Fibroblast of the aortic adventitia (primary cell): ENCODE results near the gene OR1M1. TPM values are rescaled to one million over a fixed set of nuclear protein-coding genes. Genes with fewer than 3 reads are reported as not detected.

Source experiments
- DNase-seq: peaks from one replicate; pipeline ENCODE4 v3.0.0-alpha.2; 2010; ENCODE audit warnings: low read depth
- H3K4me3 ChIP-seq: 2 replicates; pipeline ENCODE4 v1.5.1; 2011; ENCODE audit warnings: low read depth, mild to moderate bottlenecking, control low read depth, low read length, moderate library complexity
- small RNA-seq: library from RNA; depleted of rRNA; stranded (forward); fragments of <200 nt; gene quantifications from one replicate; pipeline ENCODE3, GENCODE V24; 2012
- total RNA-seq: library from RNA; depleted of rRNA; stranded (reverse); fragments of >200 nt; gene quantifications from 2 replicates; pipeline ENCODE4 v1.2.3, GENCODE V29; 2012; ENCODE audit warnings: low replicate concordance
- TF ChIP-seq, protein P1 (sequence below): IDR thresholded peaks from 2 replicates; pipeline ENCODE4 v1.5.1; 2011; ENCODE audit warnings: mild to moderate bottlenecking, low read length, control low read depth, inconsistent platforms; ENCODE audit not compliant: insufficient read depth

OR1M1 gene
- total RNA-seq, 1 donor = not detected

DNA sequence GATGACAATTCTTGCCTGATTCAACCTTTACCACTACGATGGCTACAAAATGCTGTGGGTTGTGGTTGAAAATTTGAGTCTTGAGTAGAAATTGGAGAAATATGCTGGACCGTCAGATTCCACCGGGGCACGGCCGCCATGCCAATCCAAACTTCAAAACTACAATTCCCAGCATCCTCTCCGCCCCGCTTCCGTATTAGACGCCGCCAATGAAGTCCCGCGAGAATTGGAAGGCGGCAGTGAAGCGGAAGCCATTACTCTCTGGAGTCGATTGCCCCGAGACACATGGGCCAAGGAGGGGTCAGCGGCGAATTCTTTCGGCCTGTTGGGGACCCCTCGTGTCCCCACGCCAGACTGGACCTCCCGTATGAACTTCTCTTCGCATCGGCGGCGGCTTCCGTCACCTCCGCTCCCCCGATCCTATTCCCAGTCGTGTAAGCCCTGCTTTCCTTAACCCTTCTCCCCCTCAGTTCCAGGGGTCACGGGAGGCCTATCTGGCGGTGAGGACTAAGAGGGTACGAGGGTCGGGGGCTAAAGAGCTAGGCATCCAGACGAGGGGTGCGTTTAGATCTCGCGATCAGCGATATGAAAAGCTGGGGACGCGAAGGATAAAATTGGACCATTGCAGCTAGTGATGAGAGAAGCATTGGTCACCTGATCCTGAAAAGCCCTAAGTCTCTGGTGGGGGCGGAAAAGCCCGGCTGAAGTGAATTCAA is 53.5 kb downstream of the OR1M1 start, which contains the start of gene ZNF317:
Gene ZNF317, plus strand, starts transcription at position 239 of the 716 bp plus-strand sequence. CDS start 15,620 bp downstream, outside the sequence.
- TF ChIP-seq, protein P1, sequence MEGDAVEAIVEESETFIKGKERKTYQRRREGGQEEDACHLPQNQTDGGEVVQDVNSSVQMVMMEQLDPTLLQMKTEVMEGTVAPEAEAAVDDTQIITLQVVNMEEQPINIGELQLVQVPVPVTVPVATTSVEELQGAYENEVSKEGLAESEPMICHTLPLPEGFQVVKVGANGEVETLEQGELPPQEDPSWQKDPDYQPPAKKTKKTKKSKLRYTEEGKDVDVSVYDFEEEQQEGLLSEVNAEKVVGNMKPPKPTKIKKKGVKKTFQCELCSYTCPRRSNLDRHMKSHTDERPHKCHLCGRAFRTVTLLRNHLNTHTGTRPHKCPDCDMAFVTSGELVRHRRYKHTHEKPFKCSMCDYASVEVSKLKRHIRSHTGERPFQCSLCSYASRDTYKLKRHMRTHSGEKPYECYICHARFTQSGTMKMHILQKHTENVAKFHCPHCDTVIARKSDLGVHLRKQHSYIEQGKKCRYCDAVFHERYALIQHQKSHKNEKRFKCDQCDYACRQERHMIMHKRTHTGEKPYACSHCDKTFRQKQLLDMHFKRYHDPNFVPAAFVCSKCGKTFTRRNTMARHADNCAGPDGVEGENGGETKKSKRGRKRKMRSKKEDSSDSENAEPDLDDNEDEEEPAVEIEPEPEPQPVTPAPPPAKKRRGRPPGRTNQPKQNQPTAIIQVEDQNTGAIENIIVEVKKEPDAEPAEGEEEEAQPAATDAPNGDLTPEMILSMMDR = no peak

DNA sequence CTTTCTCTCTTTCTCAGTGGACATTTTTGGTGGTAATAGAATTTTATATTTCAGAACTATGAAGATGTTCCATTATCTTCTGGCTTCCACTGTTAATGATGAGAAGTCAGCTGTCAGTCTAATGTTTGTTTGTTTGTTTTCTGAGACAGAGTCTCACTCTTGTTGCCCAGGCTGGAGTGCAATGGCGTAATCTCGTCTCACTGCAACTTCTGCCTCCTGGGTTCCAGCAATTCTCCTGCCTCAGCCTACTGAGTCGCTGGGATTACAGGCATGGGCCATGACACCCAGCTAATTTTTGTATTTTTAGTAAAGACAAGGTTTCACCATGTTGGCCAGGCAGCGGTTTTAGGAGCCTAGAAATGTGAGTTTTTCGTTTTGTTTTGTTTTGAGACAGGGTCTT is 58.1 kb downstream of the OR1M1 start:
- DNase-seq = peak; percentile 6
- no peak overlapping the region for H3K4me3 ChIP-seq
- TF ChIP-seq, protein P1 = no peak

More for the DNA sequence above, 53.5 kb downstream of the OR1M1 start, which contains the start of gene ZNF317:
- H3K4me3 ChIP-seq = peak within 1 kb of the TSS; percentile 91
- peak; percentile 92 for DNase-seq

Small RNA genes within 50 kb of the gene (small RNA-seq; reads per million reads assigned to genes)
- not detected for gene OR1M4P

Other genes starting within 250 kb of the OR1M1 start
- not detected in 2 replicates for gene MUC16, start 76.7 kb upstream of the OR1M1 start, total RNA-seq
- gene OR7G2, start 20.4 kb downstream of the OR1M1 start, total RNA-seq = not detected in 2 replicates
- gene OR7G1, start 28.7 kb downstream of the OR1M1 start, total RNA-seq = not detected in 2 replicates
- not detected in 2 replicates for gene OR7G3, start 39.9 kb downstream of the OR1M1 start, total RNA-seq
- gene ZNF317, start 53.3 kb downstream of the OR1M1 start, total RNA-seq = 13.6 and 18.9 TPM in 2 replicates
- gene OR7D2, start 91.9 kb downstream of the OR1M1 start, total RNA-seq = not detected in 2 replicates
- gene OR7D4, start 132.5 kb downstream of the OR1M1 start, total RNA-seq = not detected in 2 replicates
- not detected in 2 replicates for gene OR7E24, start 163.9 kb downstream of the OR1M1 start, total RNA-seq
- 8.9 and 12.4 TPM in 2 replicates for gene ZNF699, start 222.8 kb downstream of the OR1M1 start, total RNA-seq
- gene ZNF559, start 237.1 kb downstream of the OR1M1 start, total RNA-seq = 18.0 and 113 TPM in 2 replicates